GM10248 (cell line): ENCODE results near the gene BACH2.

Experiments used
- CTCF ChIA-PET: fragments of 300-600 bp; sonication (Branson Sonifier 250); formaldehyde crosslinking; extraction: SDS; loops from one replicate; lab custom pipeline; 2021; ENCODE audit warnings: antibody characterized with exemption; lab: Yijun Ruan, JAX
- POLR2A ChIA-PET: fragments of 350-650 bp; sonication (Branson Sonifier 250); formaldehyde crosslinking; extraction: SDS; loops from one replicate; lab custom pipeline; 2020; ENCODE audit warnings: antibody characterized with exemption; lab: Yijun Ruan, JAX
- DNase-seq: peaks from one replicate; pipeline ENCODE4 v3.0.0; 2012; ENCODE audit errors: extremely low spot score
- TF ChIP-seq, protein P1 (sequence below): IDR thresholded peaks from 2 replicates; pipeline ENCODE4 v1.5.1; 2012; ENCODE audit warnings: mild to moderate bottlenecking, low read depth; ENCODE audit errors: extremely low read depth, missing control alignments, control extremely low read depth

The BACH2 gene

DNA sequence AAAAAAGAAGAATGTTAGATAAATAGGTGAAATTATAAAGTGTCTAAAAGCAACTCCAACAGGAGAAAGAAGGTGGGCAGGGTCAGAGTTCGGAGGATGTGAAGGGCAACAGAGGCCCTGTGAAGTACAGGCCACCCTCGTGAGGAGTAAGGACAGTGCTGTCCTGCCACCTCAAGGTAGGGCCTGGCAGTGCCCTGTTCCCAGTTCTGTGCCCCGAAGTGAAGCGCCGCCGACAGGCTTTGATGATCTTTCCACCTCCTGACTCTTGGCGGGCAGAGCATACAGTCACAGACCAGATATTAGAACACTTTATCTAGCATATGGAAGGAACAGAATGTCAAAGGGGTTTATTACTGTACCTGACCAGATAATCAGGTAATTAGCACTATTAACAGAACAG, 326.6 kb downstream of the BACH2 start:
- ChIA-PET POLR2A (no interaction called here), CTCF (interaction anchor here (1.0 to 1.9 kb wide), 3 partner anchors 16 to 507 kb away, joined by 4 to 7 read pairs (median 6); no protein-coding TSS in a partner anchor)
- TF ChIP-seq, protein P1, sequence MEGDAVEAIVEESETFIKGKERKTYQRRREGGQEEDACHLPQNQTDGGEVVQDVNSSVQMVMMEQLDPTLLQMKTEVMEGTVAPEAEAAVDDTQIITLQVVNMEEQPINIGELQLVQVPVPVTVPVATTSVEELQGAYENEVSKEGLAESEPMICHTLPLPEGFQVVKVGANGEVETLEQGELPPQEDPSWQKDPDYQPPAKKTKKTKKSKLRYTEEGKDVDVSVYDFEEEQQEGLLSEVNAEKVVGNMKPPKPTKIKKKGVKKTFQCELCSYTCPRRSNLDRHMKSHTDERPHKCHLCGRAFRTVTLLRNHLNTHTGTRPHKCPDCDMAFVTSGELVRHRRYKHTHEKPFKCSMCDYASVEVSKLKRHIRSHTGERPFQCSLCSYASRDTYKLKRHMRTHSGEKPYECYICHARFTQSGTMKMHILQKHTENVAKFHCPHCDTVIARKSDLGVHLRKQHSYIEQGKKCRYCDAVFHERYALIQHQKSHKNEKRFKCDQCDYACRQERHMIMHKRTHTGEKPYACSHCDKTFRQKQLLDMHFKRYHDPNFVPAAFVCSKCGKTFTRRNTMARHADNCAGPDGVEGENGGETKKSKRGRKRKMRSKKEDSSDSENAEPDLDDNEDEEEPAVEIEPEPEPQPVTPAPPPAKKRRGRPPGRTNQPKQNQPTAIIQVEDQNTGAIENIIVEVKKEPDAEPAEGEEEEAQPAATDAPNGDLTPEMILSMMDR: no peak
- DNase-seq: no peak

DNA sequence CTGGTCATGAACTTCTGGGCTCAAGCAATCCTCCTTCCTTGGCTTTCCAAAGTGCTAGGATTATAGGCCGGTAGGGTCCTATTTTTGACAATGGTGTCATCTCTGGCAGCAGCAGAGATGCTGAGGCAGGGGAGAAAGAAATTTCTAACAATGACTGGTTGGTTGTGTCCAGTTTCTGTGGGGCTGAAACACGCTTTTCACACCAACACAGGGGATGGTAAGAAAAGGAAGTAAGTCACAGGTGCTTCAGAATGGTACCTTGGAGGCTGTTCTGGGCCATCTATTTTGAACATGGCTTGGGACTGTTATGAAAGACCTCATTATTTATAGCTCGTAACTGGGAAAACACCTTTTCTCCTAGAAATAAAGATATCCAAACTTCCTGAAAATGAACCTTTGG, 329.7 kb downstream of the BACH2 start:
- ChIA-PET CTCF (interaction anchor here (1.2 to 1.3 kb wide), 3 partner anchors 9 to 512 kb away, joined by 3 to 6 read pairs (median 5); no protein-coding TSS in a partner anchor), POLR2A (no interaction called here)
- TF ChIP-seq, protein P1: no peak
- DNase-seq: no peak

DNA sequence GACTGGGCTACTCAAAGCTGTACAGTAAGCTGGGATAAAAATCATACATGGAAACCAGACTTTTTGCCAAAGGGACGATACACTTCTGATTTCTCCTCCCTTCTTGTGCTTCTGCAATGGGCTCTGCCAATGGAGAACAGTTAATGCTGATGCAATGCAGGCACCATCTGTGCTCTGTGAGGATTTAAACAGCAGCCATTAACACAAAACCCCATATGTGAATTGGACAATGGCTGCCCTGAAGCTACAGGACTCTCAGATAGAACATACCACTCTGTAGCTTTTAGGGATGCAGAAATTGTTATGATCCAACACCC, 330.5 kb downstream of the BACH2 start:
- no peak for DNase-seq
- CTCF ChIA-PET: interaction anchor here (1.2 to 1.3 kb wide), 3 partner anchors 8 to 513 kb away, joined by 3 to 6 read pairs (median 3); no protein-coding TSS in a partner anchor
- TF ChIP-seq, protein P1: no peak
- POLR2A ChIA-PET: no interaction called here

DNA sequence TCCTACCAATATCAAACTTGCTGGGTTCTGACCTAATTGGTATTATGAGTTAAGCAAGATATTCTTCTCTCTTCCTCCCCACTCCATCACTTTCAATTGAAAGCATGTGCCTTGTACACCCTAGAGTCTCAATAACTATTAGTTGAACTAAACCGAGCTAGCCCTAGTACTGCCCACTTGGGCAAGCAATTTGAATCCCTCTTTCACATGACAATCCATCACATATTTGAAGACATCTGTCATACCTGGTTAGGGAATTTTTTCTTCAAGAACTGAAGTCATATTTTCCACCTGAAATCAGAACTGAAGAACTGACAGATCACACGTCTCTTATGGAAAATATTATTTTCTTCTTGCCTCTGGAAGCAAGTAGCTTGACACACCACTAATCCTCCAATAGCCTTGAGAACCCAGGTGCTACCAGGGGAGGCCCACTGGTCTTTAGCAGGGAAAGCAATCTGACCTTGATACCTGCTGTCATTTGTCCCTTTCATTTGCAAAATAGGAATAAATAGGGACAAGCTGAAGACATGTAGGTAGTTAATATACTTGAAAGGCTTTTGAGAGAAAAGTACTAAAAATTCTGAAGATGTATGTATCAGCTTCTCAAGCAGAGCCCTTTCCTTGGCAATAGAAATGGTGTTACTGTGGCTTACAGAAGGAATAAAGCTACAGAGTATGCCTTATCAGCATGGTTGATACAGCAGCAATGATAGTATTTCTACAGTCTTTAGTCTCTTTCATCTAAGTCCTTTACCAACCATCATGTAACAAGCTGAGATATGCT, 331.0 kb downstream of the BACH2 start:
- TF ChIP-seq, protein P1: no peak
- ChIA-PET CTCF (interaction anchor here (1.2 to 1.3 kb wide), 2 partner anchors 9 to 10 kb away, joined by 3 read pairs; no protein-coding TSS in a partner anchor), POLR2A (no interaction called here)
- no peak for DNase-seq

DNA sequence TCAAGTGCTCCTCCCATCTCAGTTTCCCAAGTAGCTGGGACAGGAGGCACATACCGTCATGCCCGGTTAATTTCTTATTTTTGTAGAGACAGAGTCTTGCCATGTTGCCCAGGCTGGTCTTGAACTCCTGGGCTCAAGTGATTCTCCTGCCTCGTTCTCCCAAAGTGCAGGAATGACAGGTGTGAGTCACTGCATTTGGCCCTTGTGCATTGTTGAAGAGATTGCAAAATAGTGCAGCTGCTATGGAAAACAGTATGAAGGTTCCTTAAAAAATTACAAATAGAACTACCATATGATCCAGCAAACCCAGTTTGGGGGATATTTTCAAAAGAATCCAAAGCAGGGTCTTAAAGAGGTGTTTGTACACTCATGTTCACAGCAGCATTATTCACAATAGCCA, 333.3 kb downstream of the BACH2 start:
- no peak for DNase-seq
- TF ChIP-seq, protein P1: no peak
- ChIA-PET POLR2A (no interaction called here), CTCF (no interaction called here)

DNA sequence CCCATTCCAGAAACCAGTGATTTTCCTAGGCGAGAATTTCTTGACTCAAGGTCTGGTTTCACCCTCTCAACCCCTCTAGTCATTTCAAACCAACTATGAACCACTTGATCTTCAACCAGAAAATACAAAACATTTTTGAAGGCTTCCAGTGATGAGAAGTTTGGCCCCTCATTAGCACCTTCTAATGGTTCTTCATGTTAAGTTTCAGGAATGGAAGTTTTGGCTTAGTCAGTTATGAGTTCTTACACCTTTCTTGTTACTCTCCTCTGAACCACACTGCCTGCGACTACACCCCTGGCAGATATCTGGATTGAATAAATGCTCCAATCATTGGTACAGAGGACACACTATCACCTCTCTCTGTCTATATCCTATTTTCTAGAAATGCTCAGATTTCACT, 335.2 kb downstream of the BACH2 start:
- CTCF ChIA-PET: no interaction called here
- TF ChIP-seq, protein P1: no peak
- no peak for DNase-seq
- POLR2A ChIA-PET: no interaction called here
